NCI-H345 treated with DMSO at 0.1 percent for 48 hours (cell line): Measurements from ENCODE around the gene RPS25.
"Not testable (repeated sequence)": the region's sequence is repeated elsewhere in the genome, so short reads cannot be mapped to it uniquely, and the experiment has no call there.

Experiments used
- DNase-seq: peaks from one replicate; lab custom pipeline; 2025; ENCODE audit not compliant: unreplicated experiment; lab: John Stamatoyannopoulos, UW

The RPS25 gene

DNA sequence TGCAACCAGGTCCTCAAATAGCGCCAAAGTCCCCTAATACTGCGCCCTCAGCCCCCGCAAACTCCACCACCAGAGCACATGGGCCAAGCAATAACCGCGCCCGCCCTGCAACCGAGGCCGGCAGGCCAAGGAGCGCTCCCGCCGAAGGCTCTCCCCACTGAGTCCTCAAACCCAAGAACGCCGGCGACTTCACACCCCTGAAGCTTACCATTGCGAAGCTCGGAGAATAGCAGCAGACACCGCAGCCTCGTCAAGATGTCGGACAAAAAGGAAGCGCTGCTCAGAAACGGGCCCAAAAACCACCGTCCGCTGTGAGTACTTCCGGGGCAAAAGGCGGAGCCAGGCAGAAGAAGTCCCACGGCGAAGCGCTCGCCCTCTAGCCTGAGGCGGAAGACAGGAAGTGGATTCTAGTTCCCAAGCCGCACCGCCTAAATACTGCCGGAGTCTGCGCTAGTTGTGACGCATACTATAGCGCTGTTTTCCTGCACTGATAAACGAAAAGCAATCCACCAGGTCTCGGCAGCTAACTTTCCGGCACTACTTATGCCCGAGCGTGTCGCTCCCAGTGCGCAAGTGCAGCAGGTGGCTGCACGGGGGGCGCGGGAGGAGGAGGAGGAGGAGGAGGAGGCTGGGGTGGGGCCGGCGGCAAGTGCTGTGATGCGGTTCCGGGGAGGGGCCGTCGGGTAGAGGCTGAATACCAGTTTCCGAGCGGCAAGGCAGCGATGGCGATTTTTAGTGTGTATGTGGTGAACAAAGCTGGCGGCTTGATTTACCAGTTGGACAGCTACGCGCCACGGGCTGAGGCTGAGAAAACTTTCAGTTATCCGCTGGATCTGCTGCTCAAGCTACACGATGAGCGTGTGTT is at the start of gene RPS25, which contains the start of gene TRAPPC4:
Gene RPS25, minus strand, starts transcription at position 270 of the 865 bp plus-strand sequence. Its CDS starts 59 bp downstream, at position 211.
Gene TRAPPC4, plus strand, starts transcription at position 693 of the 865 bp plus-strand sequence. Its CDS starts 30 bp downstream, at position 723.
- peak; percentile 95 for DNase-seq

DNA sequence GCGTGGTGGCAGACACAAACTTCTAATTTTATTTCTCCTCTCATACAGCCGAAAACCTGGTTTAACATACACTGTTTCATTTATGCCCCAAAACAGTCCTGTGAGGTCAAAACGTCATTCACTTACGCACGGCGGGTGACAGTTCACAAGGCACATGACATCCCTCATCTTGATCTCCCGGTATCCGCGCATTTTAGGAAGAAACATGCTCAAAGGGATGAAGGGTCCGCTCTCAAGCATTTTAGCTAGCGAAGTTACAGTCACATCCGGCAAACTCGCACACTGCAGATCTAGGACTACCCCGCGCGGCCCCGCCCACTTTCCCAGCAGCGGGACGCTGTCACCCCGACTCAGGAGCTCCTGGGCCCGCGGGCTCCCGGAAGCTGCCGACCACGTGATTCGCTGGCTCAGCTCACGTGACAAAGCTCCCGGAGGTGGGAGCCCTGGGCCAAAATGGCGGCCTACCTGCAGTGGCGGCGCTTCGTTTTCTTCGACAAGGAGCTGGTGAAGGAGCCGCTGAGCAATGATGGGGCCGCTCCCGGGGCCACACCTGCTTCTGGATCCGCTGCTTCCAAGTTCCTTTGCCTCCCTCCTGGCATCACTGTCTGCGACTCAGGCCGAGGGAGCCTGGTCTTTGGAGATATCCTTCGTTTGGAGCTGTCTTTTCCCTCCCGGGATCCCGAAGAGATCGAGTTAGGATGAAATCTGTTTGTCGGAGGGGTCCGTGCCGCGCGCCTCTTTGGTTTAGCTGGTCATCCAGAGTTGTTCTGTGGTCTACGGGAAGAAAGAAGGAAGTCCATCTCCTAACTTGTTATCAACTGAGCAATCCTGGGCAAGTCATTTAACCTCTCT is 49.5 kb upstream of the RPS25 start, which contains the start of gene VPS11:
Gene VPS11, plus strand, starts transcription at position 448 of the 852 bp plus-strand sequence. Its CDS starts 6 bp downstream, at position 454.
- DNase-seq: peak; percentile 88

DNA sequence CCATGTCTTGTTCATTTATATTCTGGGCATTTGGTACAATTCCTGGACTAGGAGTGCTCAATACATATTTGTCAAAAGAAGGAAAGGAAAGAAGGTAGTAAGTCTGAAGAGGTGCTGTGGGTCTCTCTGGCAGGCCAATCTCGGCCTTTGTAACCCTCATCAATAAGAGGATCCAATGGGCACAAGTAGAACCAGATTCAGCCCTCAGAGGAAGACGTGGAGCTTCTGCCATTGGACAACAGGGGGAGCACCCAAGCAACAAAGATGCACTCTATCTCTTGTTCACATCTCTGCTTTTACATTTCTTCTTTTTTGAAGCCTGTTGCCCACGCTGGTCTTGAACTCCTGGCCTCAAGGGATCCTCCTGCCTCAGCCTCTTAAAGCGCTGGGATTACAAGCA is 47.2 kb upstream of the RPS25 start:
- DNase-seq: no peak

DNA sequence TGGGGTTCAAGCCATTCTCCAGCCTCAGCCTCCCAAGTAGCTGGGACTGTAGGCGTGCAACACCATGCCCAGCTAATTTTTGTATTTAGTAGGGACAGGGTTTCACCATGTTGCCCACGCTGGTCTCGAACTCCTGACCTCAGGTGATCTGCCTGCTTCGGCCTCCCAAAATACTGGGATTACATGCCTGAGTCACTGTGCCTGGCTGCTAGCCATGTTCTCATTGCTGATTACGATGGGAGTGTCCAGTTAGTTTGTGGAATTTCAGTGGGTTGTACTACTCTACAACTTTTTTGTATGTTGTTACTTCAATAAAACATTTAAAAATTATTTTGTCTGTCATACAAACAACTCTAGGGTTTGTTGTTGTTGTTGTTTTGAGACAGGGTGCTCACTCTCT is 44.6 kb upstream of the RPS25 start:
- DNase-seq: no peak

DNA sequence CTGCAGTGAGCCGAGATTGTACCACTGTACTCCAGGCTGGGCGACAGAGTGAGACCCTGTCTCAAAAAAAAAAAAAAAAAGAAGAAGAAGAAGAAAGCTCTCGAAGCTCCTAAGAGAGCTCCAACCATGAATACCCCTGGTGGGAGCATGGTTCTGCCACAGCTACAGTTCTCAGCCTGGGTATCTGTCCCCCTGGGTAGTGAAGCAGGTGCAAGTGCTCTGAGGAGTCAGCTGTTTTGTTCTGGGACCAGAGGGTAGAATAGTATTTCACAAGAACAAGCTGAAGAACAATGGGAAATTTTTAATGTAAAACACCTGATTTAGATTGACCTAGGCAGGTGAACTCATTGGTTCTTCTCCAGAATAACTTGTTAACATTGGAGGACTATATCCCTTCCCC is 43.1 kb upstream of the RPS25 start:
- no peak for DNase-seq

DNA sequence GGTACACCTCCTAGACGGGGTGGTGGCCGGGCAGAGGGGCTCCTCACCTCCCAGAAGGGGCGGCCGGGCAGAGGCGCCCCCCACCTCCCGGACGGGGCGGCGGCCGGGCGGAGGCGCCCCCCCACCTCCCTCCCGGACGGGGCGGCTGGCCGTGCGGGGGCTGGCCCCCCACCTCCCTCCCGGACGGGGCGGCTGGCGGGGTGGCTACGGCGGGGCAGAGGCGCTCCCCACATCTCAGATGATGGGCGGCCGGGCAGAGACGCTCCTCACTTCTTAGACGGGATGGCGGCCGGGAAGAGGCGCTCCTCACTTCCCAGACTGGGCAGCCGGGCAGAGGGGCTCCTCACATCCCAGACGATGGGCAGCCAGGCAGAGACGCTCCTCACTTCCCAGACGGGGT is 41.0 kb upstream of the RPS25 start:
- not testable (repeated sequence) for DNase-seq

DNA sequence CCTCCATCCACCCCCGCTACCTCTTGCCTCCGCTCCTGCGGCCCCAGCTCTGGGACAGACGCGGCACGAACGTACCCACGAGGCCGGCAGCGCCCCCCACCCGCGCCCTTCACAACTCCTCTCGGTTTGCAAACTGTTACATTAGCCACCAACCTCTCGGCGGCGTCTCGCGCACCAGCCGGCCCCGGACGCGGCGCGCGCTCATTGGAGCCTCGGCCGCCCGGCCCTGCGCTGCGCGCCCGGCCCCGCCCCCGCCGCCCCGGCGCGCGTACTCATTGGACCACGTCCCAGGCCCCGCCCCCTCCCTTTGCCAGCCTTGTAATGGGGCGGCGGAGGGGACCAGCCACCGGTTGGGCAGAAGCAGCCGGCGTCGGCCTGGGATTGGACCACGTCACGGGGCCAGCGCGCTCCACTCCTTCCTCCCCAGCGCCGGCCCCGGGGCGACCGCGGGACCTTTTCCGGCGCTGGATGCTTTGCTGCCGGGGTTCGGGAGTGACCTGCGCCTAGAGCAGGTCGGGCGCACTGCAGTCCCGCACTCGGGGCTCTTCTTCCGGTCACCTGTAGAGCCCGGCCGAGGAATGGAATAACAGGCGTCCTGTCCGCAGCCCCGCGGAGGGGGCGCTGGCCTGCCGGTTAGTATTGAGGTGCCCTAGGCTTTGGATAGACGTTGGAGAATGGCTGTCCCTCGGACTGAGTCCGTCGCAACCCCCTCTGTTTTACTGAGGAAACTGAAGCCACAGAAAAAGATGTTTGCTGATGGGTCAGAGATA is 39.0 kb upstream of the RPS25 start, which contains the start of gene HYOU1:
Gene HYOU1, minus strand, starts transcription at position 206 of the 770 bp plus-strand sequence. CDS start 1,045 bp downstream, outside the sequence.
- peak; percentile 91 for DNase-seq

DNA sequence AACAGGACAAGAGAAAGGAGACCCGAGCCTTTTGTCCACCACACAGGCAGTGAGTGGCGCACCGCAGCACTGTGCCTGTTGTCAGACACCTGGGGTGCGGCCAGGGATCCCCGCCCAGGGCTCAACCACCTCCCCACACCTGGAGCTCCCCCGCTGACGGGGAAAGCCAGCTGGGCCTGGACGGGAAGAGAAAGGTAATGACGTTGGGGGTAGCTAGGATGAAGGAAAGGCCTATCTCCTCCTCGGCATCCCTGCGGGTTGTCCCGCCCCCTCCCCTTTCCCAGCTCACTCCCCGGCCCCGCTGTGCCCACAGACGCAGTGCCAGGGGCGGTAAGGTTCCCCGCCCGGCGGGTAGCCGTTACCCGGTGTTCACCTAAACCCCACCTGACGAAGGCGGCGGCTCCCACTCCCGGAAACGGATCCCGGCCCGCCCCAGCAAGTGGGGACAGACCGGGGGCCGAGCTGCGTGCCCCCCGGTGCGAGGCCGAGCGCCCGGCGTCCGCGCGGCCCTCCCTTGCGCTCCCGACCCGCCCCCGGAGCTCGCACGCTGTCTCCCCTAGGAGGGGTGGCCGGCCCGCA is 38.4 kb upstream of the RPS25 start:
- no peak for DNase-seq

DNA sequence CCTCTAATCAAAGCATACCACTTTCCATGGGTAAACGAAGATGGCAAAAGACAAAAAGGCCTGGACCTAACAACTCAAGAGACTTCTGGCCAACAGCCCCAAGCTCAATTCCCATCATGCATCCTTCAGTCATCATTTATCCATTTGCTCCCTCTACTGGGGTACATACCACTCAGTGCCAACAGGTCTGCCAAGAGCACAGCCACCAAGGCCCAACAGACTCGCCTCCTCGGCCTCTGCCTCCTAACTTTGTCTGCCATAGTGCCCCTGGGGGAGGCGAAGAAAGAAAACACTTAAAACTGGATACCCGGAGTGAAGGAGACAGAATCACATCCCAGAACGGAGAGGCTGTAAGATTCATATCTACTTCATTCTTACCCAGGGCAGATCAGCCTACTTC is 37.8 kb upstream of the RPS25 start:
- no peak for DNase-seq

DNA sequence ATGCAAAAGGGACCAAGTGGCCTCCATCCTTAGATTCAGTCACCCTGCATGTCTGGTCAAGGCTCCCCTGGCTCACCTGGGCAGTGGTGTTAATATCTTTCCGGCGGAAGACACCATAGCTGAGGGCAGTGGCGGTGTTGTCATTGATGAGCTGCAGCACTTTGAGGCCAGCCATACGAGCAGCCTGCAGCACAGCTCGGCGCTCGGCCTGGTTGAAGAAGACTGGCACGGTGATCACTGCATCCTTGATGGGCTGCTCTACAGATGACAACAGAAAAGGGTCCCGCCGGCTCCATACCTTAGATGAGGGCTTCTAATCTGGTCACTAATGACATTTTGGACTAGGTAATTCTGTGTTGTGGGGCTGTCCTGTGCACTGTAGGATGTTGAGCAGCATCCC is 36.3 kb upstream of the RPS25 start:
- no peak for DNase-seq

DNA sequence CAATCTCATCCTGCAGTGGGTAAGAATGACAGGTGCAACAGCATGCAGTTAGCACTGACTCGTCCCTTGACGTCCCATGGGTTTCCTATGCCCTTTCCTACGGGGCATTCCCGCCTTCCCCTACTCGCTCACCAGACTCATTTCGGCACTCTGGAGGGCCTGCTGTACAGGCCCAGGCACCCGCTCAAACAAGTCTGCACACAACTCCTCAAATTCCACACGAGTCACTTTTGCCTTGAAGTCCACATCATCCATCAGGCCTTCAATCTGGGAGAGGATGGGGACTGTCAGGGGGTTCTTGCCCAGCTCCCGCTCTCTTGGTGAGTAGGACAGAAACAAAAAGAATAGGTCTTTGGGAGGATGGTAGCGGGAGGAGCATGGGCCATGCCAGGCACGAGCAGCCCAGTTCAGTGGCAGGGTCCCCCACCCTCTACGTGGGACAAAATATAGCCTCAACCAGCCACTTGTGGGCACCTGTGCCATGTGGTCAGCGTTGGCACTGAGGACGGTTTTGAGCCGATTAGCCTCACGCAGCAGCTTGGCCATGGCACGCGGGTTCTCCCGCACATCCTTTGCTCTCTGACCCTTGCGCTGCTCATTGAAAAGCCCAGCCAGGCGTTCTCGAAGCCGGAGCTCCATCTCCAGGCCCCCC is 34.1 kb upstream of the RPS25 start:
- DNase-seq: no peak

DNA sequence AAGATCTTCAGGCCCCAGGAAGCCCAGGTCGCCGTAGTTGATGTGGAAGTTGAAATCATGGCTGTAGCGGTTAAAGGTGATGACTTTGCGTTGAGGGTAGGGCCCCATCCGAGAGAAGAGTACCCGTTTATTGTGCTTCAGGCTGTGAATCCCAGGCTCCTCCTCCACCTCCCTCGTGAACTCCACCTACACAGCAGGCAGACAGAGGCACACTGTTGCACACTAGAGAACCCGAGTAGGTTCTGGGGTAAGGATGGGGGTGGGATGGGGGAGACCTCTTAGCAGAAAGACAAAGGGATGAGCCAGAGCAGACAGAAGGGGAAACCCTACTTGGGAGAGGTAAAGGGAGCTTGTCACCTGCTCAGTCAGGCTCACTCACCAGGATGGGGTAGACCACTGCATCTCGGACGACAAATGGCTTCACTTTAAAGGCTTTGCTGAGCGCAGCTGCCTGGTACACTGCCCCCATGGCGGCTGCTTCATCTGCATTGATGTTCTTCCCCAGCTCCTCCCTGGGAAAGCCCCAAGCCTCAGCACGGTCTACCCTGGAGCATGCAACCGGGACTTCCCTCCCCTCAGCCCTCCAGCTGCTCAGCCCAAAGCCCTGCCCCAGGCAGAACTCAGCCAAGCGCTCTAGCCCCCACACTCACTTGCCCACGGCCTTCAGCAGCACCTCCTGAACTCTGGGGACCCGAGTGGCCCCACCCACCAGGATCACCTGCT is 33.5 kb upstream of the RPS25 start:
- DNase-seq: no peak

DNA sequence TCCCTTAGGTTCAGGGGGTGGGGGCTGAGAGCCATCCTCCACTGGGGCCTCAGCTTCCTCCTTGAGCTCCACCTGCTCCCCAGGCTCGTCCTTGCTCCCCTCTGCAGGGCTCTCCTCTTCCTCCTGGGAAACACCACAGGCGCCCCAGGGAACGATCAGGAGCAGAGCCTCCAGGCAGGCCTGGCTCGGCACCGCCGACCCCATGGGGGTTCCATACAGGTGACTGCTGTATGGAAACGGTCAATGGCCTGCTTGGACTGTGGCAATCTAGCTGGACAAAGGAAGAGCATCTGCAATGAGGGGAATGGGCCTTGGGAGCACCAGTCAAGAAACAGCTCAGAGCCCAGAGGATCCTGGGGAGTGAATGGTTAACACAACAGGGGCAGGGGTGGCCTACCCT is 30.9 kb upstream of the RPS25 start:
- no peak for DNase-seq

DNA sequence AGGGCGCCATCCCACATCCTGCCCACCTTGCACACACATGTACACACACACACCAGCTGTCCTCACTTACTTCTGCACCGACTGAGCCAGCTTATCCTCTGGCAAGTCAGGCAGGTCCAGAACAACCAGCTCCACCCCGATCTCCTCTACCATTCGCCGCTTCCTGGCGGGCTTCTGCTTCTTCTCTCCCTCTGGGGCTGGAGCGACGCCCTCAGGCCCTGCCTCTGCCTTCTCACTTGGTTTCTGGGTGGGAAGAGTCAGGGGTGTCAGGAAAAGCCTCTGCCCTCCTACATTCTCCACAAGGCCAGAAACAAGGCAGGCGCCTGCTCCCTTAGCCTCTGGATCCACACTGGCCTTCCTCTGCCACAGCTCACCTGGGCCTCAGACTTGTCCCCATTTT is 30.5 kb upstream of the RPS25 start:
- no peak for DNase-seq

DNA sequence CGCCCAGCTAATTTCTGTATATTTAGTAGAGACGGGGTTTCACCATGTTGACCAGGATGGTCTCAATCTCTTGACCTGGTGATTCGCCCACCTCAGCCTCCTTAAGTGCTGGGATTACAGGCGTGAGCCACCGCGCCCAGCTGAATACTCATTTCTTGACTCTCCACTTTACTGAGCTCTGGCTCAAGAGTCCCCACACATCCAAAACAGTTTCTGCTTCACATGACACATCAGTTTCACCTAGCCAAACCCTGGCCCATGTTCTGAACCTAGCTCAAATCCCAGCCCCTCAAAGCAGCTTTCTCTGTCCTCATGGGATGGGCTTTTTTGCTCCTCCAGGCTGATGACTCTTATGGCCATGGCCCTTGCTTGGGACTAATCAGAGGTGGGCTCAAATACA is 29.1 kb upstream of the RPS25 start:
- DNase-seq: no peak

DNA sequence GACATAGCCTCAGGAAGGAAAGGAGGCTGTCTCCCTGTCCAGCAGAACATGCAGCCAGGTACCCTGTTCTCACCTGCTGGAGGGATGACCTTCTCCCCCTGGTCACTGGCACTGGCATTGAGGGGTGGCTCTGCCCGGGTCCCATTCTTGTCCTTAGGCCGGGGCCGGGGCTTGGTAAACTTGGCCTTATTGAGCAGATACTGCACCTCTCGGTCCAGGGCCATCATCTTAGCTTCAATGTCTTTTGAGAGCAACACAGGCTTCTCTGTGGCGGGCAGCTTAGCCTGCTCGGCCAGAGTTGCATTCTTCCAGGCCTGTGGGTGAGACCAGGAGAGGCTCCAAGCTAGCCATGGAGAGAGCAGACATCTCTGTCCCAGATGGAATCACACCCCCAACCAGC is 28.3 kb upstream of the RPS25 start:
- no peak for DNase-seq

DNA sequence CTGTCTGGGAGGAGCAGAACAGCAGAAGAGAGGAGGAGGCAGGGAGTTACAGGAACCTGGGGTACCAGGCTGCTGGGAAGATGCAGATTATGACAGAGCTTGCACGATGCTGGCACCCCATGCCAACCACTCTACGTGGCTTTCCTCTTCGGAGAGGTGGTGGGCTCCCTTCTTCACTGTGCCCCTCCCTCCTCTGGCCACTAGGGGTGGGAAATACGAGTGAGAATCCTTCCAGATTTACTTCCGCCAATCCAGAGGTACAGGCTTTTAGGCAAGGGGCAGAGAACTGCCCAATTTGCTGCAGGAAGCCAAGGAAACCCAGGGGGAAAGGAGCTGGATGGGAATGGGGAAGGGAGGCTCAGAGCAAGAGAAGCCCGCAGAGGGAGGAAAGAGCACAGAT is 26.6 kb upstream of the RPS25 start:
- DNase-seq: no peak

DNA sequence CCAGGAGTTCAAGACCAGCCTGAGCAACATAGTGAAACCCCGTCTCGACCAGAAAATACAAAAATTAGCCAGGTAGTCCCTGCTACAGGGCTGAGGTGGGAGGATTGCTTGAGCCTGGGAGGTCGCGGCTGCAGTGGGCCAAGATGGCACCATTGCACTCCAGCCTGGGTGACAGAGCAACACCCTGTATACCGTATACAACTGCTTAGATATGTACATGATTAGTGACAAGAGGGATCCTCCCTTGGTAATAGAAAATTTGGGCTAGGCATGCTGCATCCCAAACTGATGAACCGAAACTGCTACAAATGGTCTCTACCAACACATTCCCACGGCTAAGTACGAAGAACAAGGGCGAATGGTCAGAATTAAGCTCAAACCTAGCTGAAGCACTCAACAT is 24.8 kb upstream of the RPS25 start:
- DNase-seq: no peak

DNA sequence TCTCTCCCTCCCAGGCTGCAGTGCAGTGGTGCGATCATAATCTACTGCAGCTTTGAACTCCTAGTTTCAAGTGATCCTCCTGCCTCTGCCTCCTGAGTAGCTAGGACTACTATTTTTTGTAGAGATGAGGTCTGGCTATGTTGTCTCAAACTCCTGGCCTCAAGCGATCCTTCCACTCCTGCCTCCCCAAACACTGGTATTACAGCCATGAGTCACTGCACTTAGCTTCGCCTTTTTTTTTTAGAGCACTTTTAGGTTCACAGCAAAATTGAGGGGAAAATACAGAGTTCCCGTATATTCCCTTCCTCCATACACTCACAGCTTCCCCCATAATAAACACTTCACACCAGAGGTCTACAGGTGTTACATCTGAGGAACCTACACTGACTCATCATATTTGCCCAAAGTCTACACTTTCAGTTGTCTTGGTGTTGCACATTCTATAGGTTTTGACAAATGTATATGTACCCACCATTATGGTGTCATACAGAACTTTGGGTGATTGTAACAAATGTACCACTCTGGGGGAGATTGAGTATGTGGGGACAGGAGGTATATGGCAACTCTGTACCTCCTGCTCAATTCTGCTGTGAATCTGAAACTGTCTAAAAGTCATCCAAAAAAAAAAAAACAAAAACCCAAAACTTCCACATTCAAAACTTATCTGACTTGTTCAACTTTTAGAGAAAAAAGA is 23.8 kb upstream of the RPS25 start:
- DNase-seq: no peak
